IPS-15b (cell line): Measurements from ENCODE around the gene ACOXL.

ENCODE experiments used
- H3K27me3 ChIP-seq: one replicate; pipeline ENCODE4 v1.6.1; 2013; ENCODE audit warnings: low read length; ENCODE audit not compliant: control insufficient read depth, insufficient read depth
- H3K36me3 ChIP-seq: one replicate; pipeline ENCODE4 v1.6.1; 2013; ENCODE audit warnings: low read length; ENCODE audit not compliant: control insufficient read depth, insufficient read depth
- H3K4me1 ChIP-seq: one replicate; pipeline ENCODE4 v1.6.1; 2013; ENCODE audit warnings: mild to moderate bottlenecking, low read length; ENCODE audit not compliant: control insufficient read depth, insufficient read depth
- H3K4me3 ChIP-seq: one replicate; pipeline ENCODE4 v1.5.1; 2013; ENCODE audit warnings: low read depth, low read length
- H3K9ac ChIP-seq: one replicate; pipeline ENCODE4 v1.6.1; 2013; ENCODE audit warnings: low read depth, mild to moderate bottlenecking, low read length
- H3K9me3 ChIP-seq: one replicate; pipeline ENCODE4 v1.6.1; 2013; ENCODE audit warnings: mild to moderate bottlenecking, low read length; ENCODE audit not compliant: control insufficient read depth, insufficient read depth

Gene ACOXL

GRCh38 chr2:111025288-111025687 is 292.9 kb downstream of the ACOXL start:
- Histone ChIP-seq H3K36me3 (peaks cover 2% of the 10 kb centered on the region), H3K27me3 (no peaks in the 10 kb centered on the region), H3K4me1 (peaks cover 11% of the 10 kb centered on the region)

GRCh38 chr2:111028720-111029119 is 296.3 kb downstream of the ACOXL start:
- Histone ChIP-seq H3K27me3 (no peaks in the 10 kb centered on the region), H3K9me3 (no peaks in the 10 kb centered on the region), H3K4me3 (no peak overlapping the region), H3K9ac (no peak overlapping the region), H3K36me3 (no peaks in the 10 kb centered on the region), H3K4me1 (peaks cover 11% of the 10 kb centered on the region)

More at GRCh38 chr2:111025288-111025687, 292.9 kb downstream of the ACOXL start:
- H3K9ac ChIP-seq, result no peak overlapping the region
- no peaks in the 10 kb centered on the region for H3K9me3 ChIP-seq
- no peak overlapping the region for H3K4me3 ChIP-seq

GRCh38 chr2:111029181-111029927 is 297.0 kb downstream of the ACOXL start:
- Histone ChIP-seq H3K4me1 (peaks cover 11% of the 10 kb centered on the region), H3K4me3 (no peak overlapping the region), H3K9ac (no peak overlapping the region), H3K9me3 (no peaks in the 10 kb centered on the region), H3K27me3 (no peaks in the 10 kb centered on the region), H3K36me3 (no peaks in the 10 kb centered on the region)

- H3K36me3 ChIP-seq, result no peaks in the 10 kb centered on the region
- no peak overlapping the region for H3K9ac ChIP-seq
- no peaks in the 10 kb centered on the region for H3K27me3 ChIP-seq
- H3K9me3 ChIP-seq, result no peaks in the 10 kb centered on the region
- H3K4me1 ChIP-seq, result peaks cover 11% of the 10 kb centered on the region
- no peak overlapping the region for H3K4me3 ChIP-seq
Measured at GRCh38 chr2:111030260-111030891, 298.0 kb downstream of the ACOXL start.

- H3K4me1 ChIP-seq, result peaks cover 11% of the 10 kb centered on the region
- H3K27me3 ChIP-seq, result no peaks in the 10 kb centered on the region
- H3K9me3 ChIP-seq, result no peaks in the 10 kb centered on the region
- no peaks in the 10 kb centered on the region for H3K36me3 ChIP-seq
- no peak overlapping the region for H3K4me3 ChIP-seq
- H3K9ac ChIP-seq, result no peak overlapping the region
Measured at GRCh38 chr2:111030945-111031344, 298.6 kb downstream of the ACOXL start.

- no peak overlapping the region for H3K4me3 ChIP-seq
- no peak overlapping the region for H3K9ac ChIP-seq
- H3K4me1 ChIP-seq, result peaks cover 11% of the 10 kb centered on the region
- no peaks in the 10 kb centered on the region for H3K27me3 ChIP-seq
- H3K36me3 ChIP-seq, result no peaks in the 10 kb centered on the region
- no peaks in the 10 kb centered on the region for H3K9me3 ChIP-seq
Measured at GRCh38 chr2:111031546-111032478, 299.4 kb downstream of the ACOXL start.

GRCh38 chr2:111032721-111033429 is 300.5 kb downstream of the ACOXL start:
- no peak overlapping the region for H3K9ac ChIP-seq
- H3K4me3 ChIP-seq, result no peak overlapping the region
- H3K36me3 ChIP-seq, result no peaks in the 10 kb centered on the region
- H3K9me3 ChIP-seq, result no peaks in the 10 kb centered on the region
- no peaks in the 10 kb centered on the region for H3K27me3 ChIP-seq
- H3K4me1 ChIP-seq, result peaks cover 11% of the 10 kb centered on the region

- H3K9me3 ChIP-seq, result no peaks in the 10 kb centered on the region
- H3K4me1 ChIP-seq, result peaks cover 7% of the 10 kb centered on the region
- no peak overlapping the region for H3K9ac ChIP-seq
- no peaks in the 10 kb centered on the region for H3K36me3 ChIP-seq
- no peak overlapping the region for H3K4me3 ChIP-seq
- H3K27me3 ChIP-seq, result no peaks in the 10 kb centered on the region
Measured at GRCh38 chr2:111034146-111034545, 301.8 kb downstream of the ACOXL start.

GRCh38 chr2:111034606-111035005 is 302.2 kb downstream of the ACOXL start:
- no peaks in the 10 kb centered on the region for H3K36me3 ChIP-seq
- H3K4me3 ChIP-seq, result no peak overlapping the region
- H3K9me3 ChIP-seq, result no peaks in the 10 kb centered on the region
- no peaks in the 10 kb centered on the region for H3K27me3 ChIP-seq
- H3K4me1 ChIP-seq, result peaks cover 4% of the 10 kb centered on the region
- H3K9ac ChIP-seq, result no peak overlapping the region

GRCh38 chr2:111035830-111036441 is 303.6 kb downstream of the ACOXL start:
- Histone ChIP-seq H3K9me3 (no peaks in the 10 kb centered on the region), H3K4me1 (no peaks in the 10 kb centered on the region), H3K27me3 (no peaks in the 10 kb centered on the region), H3K4me3 (no peak overlapping the region), H3K36me3 (no peaks in the 10 kb centered on the region), H3K9ac (no peak overlapping the region)

GRCh38 chr2:111037128-111037527 is 304.8 kb downstream of the ACOXL start:
- Histone ChIP-seq H3K9me3 (no peaks in the 10 kb centered on the region), H3K9ac (no peak overlapping the region), H3K4me3 (no peak overlapping the region), H3K27me3 (no peaks in the 10 kb centered on the region), H3K36me3 (no peaks in the 10 kb centered on the region), H3K4me1 (no peaks in the 10 kb centered on the region)
